ENCODE results near the gene EXOC2. TPM values are rescaled to one million over a fixed set of nuclear protein-coding genes. Genes with fewer than 3 reads are reported as not detected.

EXOC2 gene
- total and polyA plus RNA-seq, 2 donors (not counting 1 experiment from before 2014, with no cell fraction given) = 12.2 to 45.0 TPM

- Mint-ChIP-seq H3K27ac (peak overlapping the region; percentile 89), H3K9me3 (ENCODE audit: insufficient read depth) (no peaks in the 10 kb centered on the region), H3K4me3 (peak overlapping the region; percentile 61), H3K27me3 (no peaks in the 10 kb centered on the region), H3K4me1 (peaks cover 64% of the 10 kb centered on the region)
- ChIA-PET POLR2A (interaction anchor here (3.6 kb wide), 1 partner anchor 97 kb away, joined by 19 read pairs; the partner anchor contains the start of gene IRF4), CTCF (interaction anchor here (1.1 to 2.1 kb wide), 9 partner anchors 9 to 261 kb away, joined by 3 to 10 read pairs (median 4); no protein-coding TSS in a partner anchor)
- H3K4me2 ChIP-seq (replicated peaks; ENCODE audit: low read depth, low read length, poor library complexity, severe bottlenecking) = peak overlapping the region; percentile 45
- no peaks in the 10 kb centered on the region for H3K79me2 ChIP-seq (ENCODE audit: control insufficient read depth, insufficient read depth, low read length)
- peaks cover 47 to 57% of the 10 kb centered on the region in 2 donors for H3K4me1 ChIP-seq (ENCODE audit: control insufficient read depth in 2 of 2, insufficient read depth in 2 of 2, low read length in 2 of 2)
- H3K9ac ChIP-seq (ENCODE audit: low read length) = peak overlapping the region; percentile 7
- no peaks in the 10 kb centered on the region for H3K27me3 ChIP-seq (replicated peaks in 1 of 4; ENCODE audit: control extremely low read depth in 1 of 4, control insufficient read depth in 3 of 4, insufficient read depth in 4 of 4, low read length in 3 of 4)
- DNase-seq = peak; percentile 54
- peaks cover 2 to 16% of the 10 kb centered on the region in 2 experiments for H3K36me3 ChIP-seq (replicated peaks in 1 of 2; ENCODE audit: control extremely low read depth in 1 of 2, control insufficient read depth in 1 of 2, extremely low read depth in 1 of 2, insufficient read depth in 2 of 2, low read length in 1 of 2)
- H4K20me1 ChIP-seq (ENCODE audit: control insufficient read depth, insufficient read depth, low read length, poor library complexity, severe bottlenecking) = no peaks in the 10 kb centered on the region
- peak overlapping the region; percentile 51 to 55 for H3K27ac ChIP-seq (ENCODE audit: low read length in 2 of 2)
- TF ChIP-seq EZH2 (IDR thresholded peaks at IDR 0.05; ENCODE audit: borderline replicate concordance, insufficient read depth, low read depth, low read length, poor library complexity, severe bottlenecking) = no peak
- TF ChIP-seq, protein P1, sequence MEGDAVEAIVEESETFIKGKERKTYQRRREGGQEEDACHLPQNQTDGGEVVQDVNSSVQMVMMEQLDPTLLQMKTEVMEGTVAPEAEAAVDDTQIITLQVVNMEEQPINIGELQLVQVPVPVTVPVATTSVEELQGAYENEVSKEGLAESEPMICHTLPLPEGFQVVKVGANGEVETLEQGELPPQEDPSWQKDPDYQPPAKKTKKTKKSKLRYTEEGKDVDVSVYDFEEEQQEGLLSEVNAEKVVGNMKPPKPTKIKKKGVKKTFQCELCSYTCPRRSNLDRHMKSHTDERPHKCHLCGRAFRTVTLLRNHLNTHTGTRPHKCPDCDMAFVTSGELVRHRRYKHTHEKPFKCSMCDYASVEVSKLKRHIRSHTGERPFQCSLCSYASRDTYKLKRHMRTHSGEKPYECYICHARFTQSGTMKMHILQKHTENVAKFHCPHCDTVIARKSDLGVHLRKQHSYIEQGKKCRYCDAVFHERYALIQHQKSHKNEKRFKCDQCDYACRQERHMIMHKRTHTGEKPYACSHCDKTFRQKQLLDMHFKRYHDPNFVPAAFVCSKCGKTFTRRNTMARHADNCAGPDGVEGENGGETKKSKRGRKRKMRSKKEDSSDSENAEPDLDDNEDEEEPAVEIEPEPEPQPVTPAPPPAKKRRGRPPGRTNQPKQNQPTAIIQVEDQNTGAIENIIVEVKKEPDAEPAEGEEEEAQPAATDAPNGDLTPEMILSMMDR (IDR thresholded peaks at IDR 0.05) = no peak
- H3K9me3 ChIP-seq (ENCODE audit: control extremely low read depth in 1 of 3, control insufficient read depth in 2 of 3, insufficient read depth in 1 of 3, low read length in 2 of 3) = peaks cover 0 to 1% (median 0%) of the 10 kb centered on the region in 3 donors
- H2AFZ ChIP-seq (ENCODE audit: insufficient read depth, low read depth, low read length, poor library complexity, severe bottlenecking) = no peak overlapping the region
- H3K4me3 ChIP-seq (ENCODE audit: control extremely low read depth in 1 of 5, extremely low read depth in 1 of 5, insufficient read depth in 1 of 5, low read depth in 2 of 5, low read length in 4 of 5) = no peak overlapping the region
- intact Hi-C loops (cut with micrococcal nuclease) = loop anchor here (5.0 kb wide), 3 partner anchors 82 to 262 kb away; partner anchors contain the start of gene IRF4
- ATAC-seq (ENCODE audit: low read depth) = no peak
- 6% methylated on average over 4 of the region's 4 CpGs for whole genome bisulfite sequencing (ENCODE audit: insufficient coverage)
Measured at GRCh38 chr6:489001-489400, 203.9 kb downstream of the EXOC2 start.

GRCh38 chr6:487956-488355 is 205.0 kb downstream of the EXOC2 start:
- Mint-ChIP-seq H3K27ac (peak overlapping the region; percentile 92), H3K4me3 (peak overlapping the region; percentile 76), H3K27me3 (no peaks in the 10 kb centered on the region), H3K9me3 (ENCODE audit: insufficient read depth) (no peaks in the 10 kb centered on the region), H3K4me1 (peaks cover 64% of the 10 kb centered on the region)
- Histone ChIP-seq H4K20me1 (ENCODE audit: control insufficient read depth, insufficient read depth, low read length, poor library complexity, severe bottlenecking) (no peaks in the 10 kb centered on the region), H2AFZ (ENCODE audit: insufficient read depth, low read depth, low read length, poor library complexity, severe bottlenecking) (no peak overlapping the region), H3K4me3 (ENCODE audit: control extremely low read depth in 1 of 5, extremely low read depth in 1 of 5, insufficient read depth in 1 of 5, low read depth in 2 of 5, low read length in 4 of 5) (no peak overlapping the region), H3K4me2 (replicated peaks; ENCODE audit: low read depth, low read length, poor library complexity, severe bottlenecking) (peak overlapping the region; percentile 45), H3K36me3 (replicated peaks in 1 of 2; ENCODE audit: control extremely low read depth in 1 of 2, control insufficient read depth in 1 of 2, extremely low read depth in 1 of 2, insufficient read depth in 2 of 2, low read length in 1 of 2) (peaks cover 2 to 16% of the 10 kb centered on the region in 2 experiments), H3K9ac (ENCODE audit: low read length) (no peak overlapping the region), H3K27me3 (replicated peaks in 1 of 4; ENCODE audit: control extremely low read depth in 1 of 4, control insufficient read depth in 3 of 4, insufficient read depth in 4 of 4, low read length in 3 of 4) (no peaks in the 10 kb centered on the region), H3K79me2 (ENCODE audit: control insufficient read depth, insufficient read depth, low read length) (no peaks in the 10 kb centered on the region), H3K9me3 (ENCODE audit: control extremely low read depth in 1 of 3, control insufficient read depth in 2 of 3, insufficient read depth in 1 of 3, low read length in 2 of 3) (peaks cover 0 to 1% (median 0%) of the 10 kb centered on the region in 3 donors), H3K27ac (ENCODE audit: low read length in 2 of 2) (peak overlapping the region; percentile 13 to 18), H3K4me1 (ENCODE audit: control insufficient read depth in 2 of 2, insufficient read depth in 2 of 2, low read length in 2 of 2) (peaks cover 47 to 57% of the 10 kb centered on the region in 2 donors)
- intact Hi-C loops (cut with micrococcal nuclease) = loop anchor here (1.0 to 5.0 kb wide), 6 partner anchors 17 to 261 kb away; partner anchors contain the start of genes DUSP22, EXOC2 and IRF4
- TF ChIP-seq, protein P1 (IDR thresholded peaks at IDR 0.05) = no peak
- TF ChIP-seq EZH2 (IDR thresholded peaks at IDR 0.05; ENCODE audit: borderline replicate concordance, insufficient read depth, low read depth, low read length, poor library complexity, severe bottlenecking) = no peak
- ATAC-seq (ENCODE audit: low read depth) (peak; percentile 97), DNase-seq (peak; percentile 92)
- ChIA-PET CTCF (interaction anchor here (1.1 to 2.1 kb wide), 3 partner anchors 79 to 105 kb away, joined by 4 to 10 read pairs (median 5); no protein-coding TSS in a partner anchor), POLR2A (interaction anchor here (0.7 to 3.6 kb wide), 4 partner anchors 53 to 156 kb away, joined by 3 to 19 read pairs (median 4); partner anchors contain the start of gene IRF4)
- 10% methylated on average over 11 of the region's 13 CpGs for WGBS (ENCODE audit: insufficient coverage)

Data from B cell (primary cell).